ENCODE results near the gene C6orf89. TPM values are rescaled to one million over a fixed set of nuclear protein-coding genes. Genes with fewer than 3 reads are reported as not detected.

C6orf89 gene
- polyA plus RNA-seq, 3 donors = 19.2 to 37.5 (median 29.2) TPM

- H3K79me2 ChIP-seq (ENCODE audit: insufficient read depth, low read length) = no peaks in the 10 kb centered on the region
- no peaks in the 10 kb centered on the region for H4K20me1 ChIP-seq (ENCODE audit: insufficient read depth, low read length)
- H3K9me3 ChIP-seq (replicated peaks in 1 of 2; ENCODE audit: control insufficient read depth in 1 of 2, insufficient read depth in 1 of 2, low read length in 2 of 2) = no peaks in the 10 kb centered on the region
- Mint-ChIP-seq H3K27ac (no peak overlapping the region), H3K4me3 (peak overlapping the region in 1 of 2 donors; percentile 10), H3K4me1 (no peaks in the 10 kb centered on the region), H3K36me3 (no peaks in the 10 kb centered on the region), H3K9me3 (peaks cover 0 to 8% (median 2%) of the 10 kb centered on the region in 7 donors), H3K27me3 (ENCODE audit: low read depth in 3 of 3) (peaks cover 10 to 15% (median 13%) of the 10 kb centered on the region in 3 donors)
- no peak overlapping the region for H2AFZ ChIP-seq (ENCODE audit: insufficient read depth, low read depth, low read length, poor library complexity, severe bottlenecking)
- no peaks in the 10 kb centered on the region for H3K36me3 ChIP-seq (replicated peaks in 1 of 2; ENCODE audit: control insufficient read depth in 1 of 2, insufficient read depth in 2 of 2, low read length in 2 of 2)
- DNase-seq = no peak
- H3K4me1 ChIP-seq (ENCODE audit: control insufficient read depth in 1 of 2, insufficient read depth in 2 of 2, low read length in 2 of 2) = no peaks in the 10 kb centered on the region
- WGBS (ENCODE audit: insufficient coverage) = 97% methylated on average over 5 of the region's 5 CpGs
- H3K27me3 ChIP-seq (ENCODE audit: control insufficient read depth in 2 of 2, insufficient read depth in 2 of 2, low read length in 2 of 2) = peaks cover 0 to 2% of the 10 kb centered on the region in 2 donors
- no peak overlapping the region for H3K27ac ChIP-seq (ENCODE audit: low read depth in 1 of 2, low read length in 2 of 2)
- no peak overlapping the region for H3K9ac ChIP-seq (ENCODE audit: insufficient read depth, low read length, poor library complexity, severe bottlenecking)
- H3K4me3 ChIP-seq (replicated peaks in 1 of 3; ENCODE audit: low read depth in 2 of 3, low read length in 3 of 3) = no peak overlapping the region
- no peak overlapping the region for H3K4me2 ChIP-seq (replicated peaks; ENCODE audit: extremely low read depth, low read length, poor library complexity, severe bottlenecking)
- no peak for TF ChIP-seq CTCF (IDR thresholded peaks at IDR 0.05)
- intact Hi-C loops (cut with micrococcal nuclease) = no loop called here
Measured at GRCh38 chr6:36936824-36937223, 51.1 kb downstream of the C6orf89 start.

- Histone ChIP-seq H3K4me2 (replicated peaks; ENCODE audit: extremely low read depth, low read length, poor library complexity, severe bottlenecking) (no peak overlapping the region), H3K27ac (ENCODE audit: low read depth in 1 of 2, low read length in 2 of 2) (no peak overlapping the region), H3K9ac (ENCODE audit: insufficient read depth, low read length, poor library complexity, severe bottlenecking) (no peak overlapping the region), H3K36me3 (replicated peaks in 1 of 2; ENCODE audit: control insufficient read depth in 1 of 2, insufficient read depth in 2 of 2, low read length in 2 of 2) (no peaks in the 10 kb centered on the region), H3K9me3 (replicated peaks in 1 of 2; ENCODE audit: control insufficient read depth in 1 of 2, insufficient read depth in 1 of 2, low read length in 2 of 2) (no peaks in the 10 kb centered on the region), H3K4me3 (replicated peaks in 1 of 3; ENCODE audit: low read depth in 2 of 3, low read length in 3 of 3) (no peak overlapping the region), H2AFZ (ENCODE audit: insufficient read depth, low read depth, low read length, poor library complexity, severe bottlenecking) (no peak overlapping the region), H3K79me2 (ENCODE audit: insufficient read depth, low read length) (no peaks in the 10 kb centered on the region), H4K20me1 (ENCODE audit: insufficient read depth, low read length) (no peaks in the 10 kb centered on the region), H3K4me1 (ENCODE audit: control insufficient read depth in 1 of 2, insufficient read depth in 2 of 2, low read length in 2 of 2) (no peaks in the 10 kb centered on the region), H3K27me3 (ENCODE audit: control insufficient read depth in 2 of 2, insufficient read depth in 2 of 2, low read length in 2 of 2) (peaks cover 0 to 2% of the 10 kb centered on the region in 2 donors)
- no peaks in the 10 kb centered on the region for H3K4me1 Mint-ChIP-seq
- peaks cover 0 to 8% (median 2%) of the 10 kb centered on the region in 7 donors for H3K9me3 Mint-ChIP-seq
- no peak overlapping the region for H3K4me3 Mint-ChIP-seq
- WGBS (ENCODE audit: insufficient coverage) = 98% methylated on average over 4 of the region's 6 CpGs
- H3K27ac Mint-ChIP-seq = no peak overlapping the region
- peaks cover 10 to 18% (median 10%) of the 10 kb centered on the region in 3 donors for H3K27me3 Mint-ChIP-seq (ENCODE audit: low read depth in 3 of 3)
- DNase-seq = no peak
- intact Hi-C loops (cut with micrococcal nuclease) = no loop called here
- TF ChIP-seq CTCF (IDR thresholded peaks at IDR 0.05) = no peak
- H3K36me3 Mint-ChIP-seq = no peaks in the 10 kb centered on the region
Measured at GRCh38 chr6:36937896-36938295, 52.1 kb downstream of the C6orf89 start.

Measured in CD14-positive monocyte (primary cell).